Left lung (tissue), 10 donors: ENCODE results near the gene SATB1. TPM values are rescaled to one million over a fixed set of nuclear protein-coding genes. Genes with fewer than 3 reads are reported as not detected.

Experiments
- ATAC-seq: fragments of 200-7000 bp; cut with Tn5 transposase; one replicate; pipeline ENCODE4 v1.9.1; 2020; ENCODE audit warnings: moderate library complexity
- DNase-seq, 4 donors: peaks; one replicate each; pipeline ENCODE4 v3.0.0-alpha.2; 2013 to 2020
- H3K27ac ChIP-seq, 2 donors: fragments of 200-600 bp; sonication (generic) in 1 of 2; one replicate each; pipeline versions ENCODE4 v1.5.0 to v1.8.0; 2020 to 2021
- H3K27me3 ChIP-seq, 2 donors: fragments of 200-600 bp; sonication (generic) in 1 of 2; one replicate each; pipeline versions ENCODE4 v1.5.0 to v1.8.0; 2020 to 2021
- H3K36me3 ChIP-seq, 2 donors: fragments of 200-600 bp; sonication (generic) in 1 of 2; one replicate each; pipeline versions ENCODE4 v1.5.0 to v1.8.0; 2020 to 2021
- H3K4me1 ChIP-seq, 2 donors: fragments of 200-600 bp; one replicate each; pipeline ENCODE4 v1.8.0; 2021
- H3K4me3 ChIP-seq, 2 donors: fragments of 200-600 bp; sonication (generic) in 1 of 2; one replicate each; pipeline versions ENCODE4 v1.5.0 to v1.8.0; 2020 to 2021; ENCODE audit warnings: mild to moderate bottlenecking in 1 of 2
- H3K9me3 ChIP-seq, 2 donors: fragments of 200-600 bp; sonication (generic) in 1 of 2; one replicate each; pipeline versions ENCODE4 v1.5.0 to v1.8.0; 2020 to 2021
- intact Hi-C, 2 donors: fragments of 100-400 bp; cut with DNase I; formaldehyde crosslinking; loops; one replicate each; pipeline versions ENCODE4 v1.11.2 to v1.14.2; 2022
- polyA plus RNA-seq, 6 donors: library from polyadenylated mRNA; unstranded; fragments of 120-200 nt; gene quantifications; one replicate each; pipeline ENCODE4 v1.2.1, GENCODE V29; 2013; ENCODE audit not compliant: insufficient read length in 6 of 6
- total RNA-seq, 2 donors: library from RNA; stranded (reverse); fragmentation: NEBNext Ultra II Directional; extraction: Animal tissue kit (Norgen Biotek cat#: 25700); gene quantifications; one replicate each; pipeline ENCODE4 v1.2.1, GENCODE V29; 2021
- TF ChIP-seq, protein P1 (sequence below), 2 donors: fragments of 200-600 bp; sonication (generic) in 1 of 2; IDR thresholded peaks; one replicate each; pipeline versions ENCODE4 v1.5.0 to v1.8.0; 2021; ENCODE audit warnings: antibody characterized with exemption in 2 of 2
- donor health status: DM: no; HTN: yes; CAD: no.
- donor health status: DM: no; HTN: no; CAD: no.

Gene SATB1
- total and polyA plus RNA-seq, 8 donors = 24.0 to 59.4 (median 52.0) TPM

DNA sequence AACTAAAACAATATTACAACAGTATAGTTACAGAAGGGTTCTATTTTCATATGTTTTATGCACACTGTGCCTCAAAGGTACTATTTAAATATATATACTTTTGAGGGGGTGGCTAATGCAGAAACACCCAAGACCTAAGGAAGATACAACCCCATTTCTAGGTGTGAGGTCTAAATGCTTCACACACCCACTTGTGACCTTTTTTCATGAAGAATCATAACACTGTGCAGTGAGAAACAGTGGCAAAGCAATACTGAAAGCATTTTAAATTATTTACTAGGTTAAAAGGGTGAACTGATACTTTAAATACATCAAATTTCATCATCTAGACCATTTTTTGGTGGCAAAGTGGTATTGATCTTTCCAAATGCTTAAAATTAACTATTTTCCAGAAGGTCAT, 67.4 kb downstream of the SATB1 start:
- H3K36me3 ChIP-seq = no peaks in the 10 kb centered on the region
- H3K9me3 ChIP-seq = no peaks in the 10 kb centered on the region
- ATAC-seq = no peak
- H3K4me1 ChIP-seq = no peaks in the 10 kb centered on the region
- intact Hi-C loops = no loop called here
- TF ChIP-seq, protein P1, sequence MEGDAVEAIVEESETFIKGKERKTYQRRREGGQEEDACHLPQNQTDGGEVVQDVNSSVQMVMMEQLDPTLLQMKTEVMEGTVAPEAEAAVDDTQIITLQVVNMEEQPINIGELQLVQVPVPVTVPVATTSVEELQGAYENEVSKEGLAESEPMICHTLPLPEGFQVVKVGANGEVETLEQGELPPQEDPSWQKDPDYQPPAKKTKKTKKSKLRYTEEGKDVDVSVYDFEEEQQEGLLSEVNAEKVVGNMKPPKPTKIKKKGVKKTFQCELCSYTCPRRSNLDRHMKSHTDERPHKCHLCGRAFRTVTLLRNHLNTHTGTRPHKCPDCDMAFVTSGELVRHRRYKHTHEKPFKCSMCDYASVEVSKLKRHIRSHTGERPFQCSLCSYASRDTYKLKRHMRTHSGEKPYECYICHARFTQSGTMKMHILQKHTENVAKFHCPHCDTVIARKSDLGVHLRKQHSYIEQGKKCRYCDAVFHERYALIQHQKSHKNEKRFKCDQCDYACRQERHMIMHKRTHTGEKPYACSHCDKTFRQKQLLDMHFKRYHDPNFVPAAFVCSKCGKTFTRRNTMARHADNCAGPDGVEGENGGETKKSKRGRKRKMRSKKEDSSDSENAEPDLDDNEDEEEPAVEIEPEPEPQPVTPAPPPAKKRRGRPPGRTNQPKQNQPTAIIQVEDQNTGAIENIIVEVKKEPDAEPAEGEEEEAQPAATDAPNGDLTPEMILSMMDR (IDR thresholded peaks at IDR 0.05) = no peak
- no peak for DNase-seq
- no peaks in the 10 kb centered on the region for H3K27me3 ChIP-seq
- no peak overlapping the region for H3K4me3 ChIP-seq
- H3K27ac ChIP-seq = no peak overlapping the region

DNA sequence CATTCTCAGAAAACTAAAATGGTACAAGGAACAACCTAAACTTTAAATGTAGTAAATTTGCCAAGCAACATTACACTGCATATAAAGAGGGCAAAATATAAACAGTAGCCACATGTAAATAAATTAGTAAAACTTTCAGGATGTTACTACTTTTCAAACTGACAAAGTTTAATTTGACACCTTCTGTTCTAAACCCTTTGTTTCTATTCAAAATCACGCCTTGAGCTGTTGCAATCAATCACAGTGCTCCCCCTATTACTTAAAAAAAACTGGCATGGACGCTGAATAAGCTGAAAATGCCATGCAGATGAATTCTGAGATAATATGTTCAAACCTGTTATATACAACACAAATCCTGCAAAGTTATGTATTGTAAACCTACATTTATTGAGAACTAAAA, 69.3 kb downstream of the SATB1 start:
- no peaks in the 10 kb centered on the region for H3K4me1 ChIP-seq
- H3K27ac ChIP-seq = no peak overlapping the region
- no peak for DNase-seq
- no peak for ATAC-seq
- peaks cover 0 to 12% of the 10 kb centered on the region in 2 donors for H3K36me3 ChIP-seq
- intact Hi-C loops = no loop called here
- no peaks in the 10 kb centered on the region for H3K9me3 ChIP-seq
- H3K27me3 ChIP-seq = no peaks in the 10 kb centered on the region
- H3K4me3 ChIP-seq = no peak overlapping the region
- TF ChIP-seq, protein P1 (IDR thresholded peaks at IDR 0.05) = no peak

DNA sequence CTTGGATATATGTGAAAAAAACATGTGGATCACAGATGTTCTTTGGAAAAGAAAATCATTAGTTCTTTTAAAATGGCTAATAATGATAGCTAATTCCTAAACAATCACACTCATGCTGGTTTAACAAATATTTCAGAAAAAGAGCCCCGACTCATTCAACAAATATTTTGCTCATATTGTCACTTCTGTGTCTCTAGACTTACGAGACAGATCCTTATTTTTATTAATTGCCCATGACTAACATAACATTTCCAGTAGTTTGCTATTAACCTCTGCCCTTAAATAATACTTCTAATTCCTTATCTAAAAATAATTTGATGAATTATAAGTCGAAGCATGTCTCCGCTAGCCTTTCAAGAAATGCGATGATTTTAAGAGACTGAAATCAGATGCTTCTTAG, 70.4 kb downstream of the SATB1 start:
- H3K27ac ChIP-seq = no peak overlapping the region
- H3K4me1 ChIP-seq = no peaks in the 10 kb centered on the region
- no peaks in the 10 kb centered on the region for H3K9me3 ChIP-seq
- H3K4me3 ChIP-seq = no peak overlapping the region
- no peak for ATAC-seq
- peaks cover 0 to 20% of the 10 kb centered on the region in 2 donors for H3K36me3 ChIP-seq
- no peaks in the 10 kb centered on the region for H3K27me3 ChIP-seq
- no peak for DNase-seq
- TF ChIP-seq, protein P1 (IDR thresholded peaks at IDR 0.05) = no peak
- intact Hi-C loops = no loop called here

DNA sequence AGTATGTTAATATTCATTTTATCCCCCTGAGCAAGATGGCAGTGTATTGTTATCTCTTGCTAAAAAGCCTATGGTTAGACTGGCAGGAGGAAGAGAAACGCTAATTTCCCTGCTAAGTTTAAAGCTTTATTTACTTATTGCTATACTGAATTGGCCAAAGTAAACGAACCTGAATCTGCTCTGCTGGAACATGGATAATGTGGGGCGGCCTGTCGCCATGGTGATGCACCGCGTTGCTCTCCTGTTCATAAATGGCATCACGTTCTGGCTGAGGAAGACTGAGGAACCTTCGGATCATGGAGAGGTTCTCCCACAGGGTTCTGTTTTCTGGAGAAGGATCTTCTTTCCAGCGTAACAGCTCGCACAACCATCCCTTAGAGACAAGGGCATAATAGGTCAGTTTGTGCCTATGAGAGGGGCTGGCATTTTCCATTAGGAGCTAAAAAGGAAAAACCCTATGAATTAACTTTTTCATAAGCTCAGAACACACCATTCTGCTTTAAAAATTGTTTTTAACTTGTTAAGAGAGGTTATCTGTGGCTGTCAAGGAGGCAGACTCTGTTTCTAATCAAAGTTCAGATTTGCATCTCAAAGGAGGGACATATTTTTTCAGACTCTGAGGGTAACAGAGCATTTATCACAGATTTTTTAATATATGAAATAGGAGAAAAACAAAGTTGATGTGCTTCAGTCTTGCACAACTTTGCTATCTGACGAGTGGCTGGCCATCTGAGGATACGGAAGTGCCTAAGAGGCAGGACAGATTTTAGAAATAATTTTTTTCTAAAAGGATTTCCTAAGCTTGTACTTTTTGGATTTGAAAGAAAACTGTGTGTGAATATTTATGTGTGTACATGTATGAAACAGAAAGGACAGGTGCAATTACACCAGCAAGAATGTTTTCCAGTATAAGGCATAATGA, 73.1 kb downstream of the SATB1 start:
- peaks cover 0 to 34% of the 10 kb centered on the region in 2 donors for H3K36me3 ChIP-seq
- intact Hi-C loops = no loop called here
- H3K27me3 ChIP-seq = no peaks in the 10 kb centered on the region
- no peak overlapping the region for H3K4me3 ChIP-seq
- no peaks in the 10 kb centered on the region for H3K9me3 ChIP-seq
- TF ChIP-seq, protein P1 (IDR thresholded peaks at IDR 0.05) = no peak
- ATAC-seq = peak; percentile 65
- no peaks in the 10 kb centered on the region for H3K4me1 ChIP-seq
- DNase-seq = peak in 2 of 4 donors; percentile 39 to 61
- H3K27ac ChIP-seq = no peak overlapping the region

DNA sequence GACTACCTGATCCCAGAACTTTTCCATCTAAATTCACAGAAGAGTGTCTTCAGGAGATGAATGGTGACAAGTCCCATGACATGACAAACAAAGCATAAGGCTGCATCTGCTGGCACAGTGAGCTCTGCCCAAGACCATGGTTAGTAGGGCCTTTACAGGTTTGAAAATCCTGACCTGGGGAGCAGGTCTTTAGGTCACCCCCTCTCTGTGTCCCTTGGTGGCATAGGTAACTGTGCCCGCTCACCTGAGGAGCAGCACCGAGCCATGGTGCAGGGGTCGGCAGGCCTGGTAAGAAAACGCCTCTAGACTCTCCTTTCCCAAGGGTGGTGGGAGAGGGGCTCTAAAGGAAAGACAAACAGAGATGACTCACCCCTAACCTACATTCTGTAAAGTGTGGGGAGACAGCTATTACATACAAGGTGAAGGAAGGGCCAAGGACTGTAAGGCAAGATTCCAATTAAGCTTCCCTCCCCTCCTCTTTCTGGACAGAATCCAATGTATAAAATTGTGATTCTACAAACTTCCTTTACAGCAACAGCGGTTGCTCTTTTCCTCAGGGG, 74.0 kb downstream of the SATB1 start:
- peak in 1 of 4 donors; percentile 42 for DNase-seq
- H3K4me1 ChIP-seq = no peaks in the 10 kb centered on the region
- TF ChIP-seq, protein P1 (IDR thresholded peaks at IDR 0.05) = no peak
- no peaks in the 10 kb centered on the region for H3K27me3 ChIP-seq
- H3K4me3 ChIP-seq = no peak overlapping the region
- intact Hi-C loops = no loop called here
- no peak for ATAC-seq
- no peak overlapping the region for H3K27ac ChIP-seq
- no peaks in the 10 kb centered on the region for H3K9me3 ChIP-seq
- H3K36me3 ChIP-seq = peaks cover 0 to 34% of the 10 kb centered on the region in 2 donors
